Neutrophil (primary cell): ENCODE data around the gene TMEM219.

Experiments
- H3K27ac ChIP-seq: fragments of 200-600 bp; sonication (generic); 2 replicates; pipeline ENCODE4 v1.5.1; 2016; ENCODE audit warnings: mild to moderate bottlenecking, moderate library complexity
- H3K27me3 ChIP-seq: fragments of 200-600 bp; sonication (generic); 2 replicates; pipeline ENCODE4 v1.6.0; 2016; ENCODE audit warnings: mild to moderate bottlenecking
- H3K36me3 ChIP-seq: fragments of 200-600 bp; sonication (generic); 2 replicates; pipeline ENCODE4 v1.5.1; 2017
- H3K4me1 ChIP-seq, 2 experiments: fragments of 200-600 bp in 1 of 2; sonication (generic) in 1 of 2; 1 replicate in 1 of 2; 2 replicates in 1 of 2; pipeline versions ENCODE4 v1.5.1 to v1.6.1; 2013 to 2016; ENCODE audit warnings: low read depth in 1 of 2, low read length in 1 of 2, mild to moderate bottlenecking in 1 of 2, moderate library complexity in 1 of 2; ENCODE audit not compliant: control insufficient read depth in 1 of 2, insufficient read depth in 1 of 2
- H3K4me3 ChIP-seq, 2 experiments: fragments of 200-600 bp in 1 of 2; sonication (generic) in 1 of 2; 1 replicate in 1 of 2; 2 replicates in 1 of 2; pipeline ENCODE4 v1.5.1; 2013 to 2016; ENCODE audit warnings: low read depth in 1 of 2, low read length in 1 of 2, mild to moderate bottlenecking in 1 of 2, moderate library complexity in 1 of 2
- H3K9me3 ChIP-seq: fragments of 200-600 bp; sonication (generic); 2 replicates; pipeline ENCODE4 v1.5.1; 2016
- TF ChIP-seq, protein P1 (sequence below): fragments of 200-600 bp; sonication (generic); IDR thresholded peaks from 2 replicates; pipeline ENCODE4 v1.5.1; 2016; ENCODE audit warnings: antibody characterized with exemption

The TMEM219 gene

DNA sequence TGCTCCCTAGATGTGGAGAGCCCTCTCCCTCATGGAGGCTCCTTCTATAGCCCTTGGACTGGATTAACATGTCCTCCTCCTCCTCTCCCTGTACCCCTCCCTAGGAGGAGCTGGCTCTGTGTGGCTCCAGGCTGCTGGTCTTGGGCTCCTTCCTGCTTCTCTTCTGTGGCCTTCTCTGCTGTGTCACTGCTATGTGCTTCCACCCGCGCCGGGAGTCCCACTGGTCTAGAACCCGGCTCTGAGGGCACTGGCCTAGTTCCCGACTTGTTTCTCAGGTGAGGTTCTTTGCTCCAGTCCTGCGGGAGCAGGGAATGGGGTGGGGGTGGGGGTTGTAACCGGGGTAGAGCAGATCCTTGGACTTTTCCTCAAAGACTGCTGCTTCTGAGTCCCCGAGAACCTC lies 9.4 kb downstream of the TMEM219 start:
- Histone ChIP-seq H3K4me1 (peaks cover 35 to 36% of the 10 kb centered on the region in 2 experiments), H3K27ac (no peak overlapping the region), H3K9me3 (no peaks in the 10 kb centered on the region), H3K4me3 (no peak overlapping the region), H3K27me3 (no peaks in the 10 kb centered on the region), H3K36me3 (peaks cover 13% of the 10 kb centered on the region)
- TF ChIP-seq, protein P1, sequence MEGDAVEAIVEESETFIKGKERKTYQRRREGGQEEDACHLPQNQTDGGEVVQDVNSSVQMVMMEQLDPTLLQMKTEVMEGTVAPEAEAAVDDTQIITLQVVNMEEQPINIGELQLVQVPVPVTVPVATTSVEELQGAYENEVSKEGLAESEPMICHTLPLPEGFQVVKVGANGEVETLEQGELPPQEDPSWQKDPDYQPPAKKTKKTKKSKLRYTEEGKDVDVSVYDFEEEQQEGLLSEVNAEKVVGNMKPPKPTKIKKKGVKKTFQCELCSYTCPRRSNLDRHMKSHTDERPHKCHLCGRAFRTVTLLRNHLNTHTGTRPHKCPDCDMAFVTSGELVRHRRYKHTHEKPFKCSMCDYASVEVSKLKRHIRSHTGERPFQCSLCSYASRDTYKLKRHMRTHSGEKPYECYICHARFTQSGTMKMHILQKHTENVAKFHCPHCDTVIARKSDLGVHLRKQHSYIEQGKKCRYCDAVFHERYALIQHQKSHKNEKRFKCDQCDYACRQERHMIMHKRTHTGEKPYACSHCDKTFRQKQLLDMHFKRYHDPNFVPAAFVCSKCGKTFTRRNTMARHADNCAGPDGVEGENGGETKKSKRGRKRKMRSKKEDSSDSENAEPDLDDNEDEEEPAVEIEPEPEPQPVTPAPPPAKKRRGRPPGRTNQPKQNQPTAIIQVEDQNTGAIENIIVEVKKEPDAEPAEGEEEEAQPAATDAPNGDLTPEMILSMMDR, result no peak

DNA sequence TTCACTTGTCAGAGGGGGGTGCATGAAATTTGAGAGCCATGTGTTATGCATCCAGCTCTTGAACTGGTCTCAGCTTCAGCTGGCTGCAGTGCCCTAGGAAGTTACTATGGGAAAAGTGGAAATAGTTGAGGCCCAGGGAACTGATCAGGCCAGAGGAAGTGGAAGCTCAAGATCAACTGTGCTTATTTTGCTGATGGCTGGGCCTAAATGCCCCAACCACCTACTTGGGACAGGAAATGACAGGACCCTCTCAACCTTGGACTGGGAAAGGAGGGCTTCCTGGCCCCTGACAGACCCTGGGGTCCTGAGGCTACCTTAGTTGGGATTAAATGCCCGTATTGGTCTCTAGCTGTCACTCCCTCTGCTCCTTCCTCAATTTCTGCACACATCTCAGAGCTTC lies 10.6 kb downstream of the TMEM219 start:
- Histone ChIP-seq H3K9me3 (no peaks in the 10 kb centered on the region), H3K27me3 (no peaks in the 10 kb centered on the region), H3K4me3 (peak overlapping the region in 1 of 2 experiments; percentile 98), H3K27ac (peak overlapping the region; percentile 88), H3K36me3 (peaks cover 13% of the 10 kb centered on the region), H3K4me1 (peaks cover 37 to 38% of the 10 kb centered on the region in 2 experiments)
- TF ChIP-seq, protein P1, result no peak

DNA sequence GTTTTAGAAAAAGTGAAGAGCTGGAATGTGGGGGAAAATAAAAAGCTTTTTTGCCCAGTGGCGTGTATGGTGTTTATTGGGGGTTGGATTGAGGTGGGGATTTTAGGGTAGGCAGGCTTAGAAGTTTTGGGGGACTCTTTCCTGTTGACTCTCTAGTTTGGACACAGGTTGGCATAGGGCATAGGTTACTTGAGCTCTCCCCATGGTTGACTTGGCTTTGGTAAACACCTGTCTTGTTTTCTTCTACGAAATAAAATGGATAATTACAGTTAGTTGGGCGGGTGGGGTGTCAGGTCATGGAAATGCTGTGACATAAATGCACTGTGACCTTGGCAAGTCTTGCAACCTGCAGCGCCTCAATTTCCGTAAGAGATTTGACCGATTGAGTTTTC lies 11.1 kb downstream of the TMEM219 start:
- H3K27me3 ChIP-seq, result no peaks in the 10 kb centered on the region
- peak overlapping the region; percentile 88 for H3K27ac ChIP-seq
- peak overlapping the region; percentile 96 to 98 for H3K4me3 ChIP-seq
- H3K4me1 ChIP-seq, result peaks cover 37 to 38% of the 10 kb centered on the region in 2 experiments
- H3K9me3 ChIP-seq, result no peaks in the 10 kb centered on the region
- TF ChIP-seq, protein P1, result no peak
- peaks cover 14% of the 10 kb centered on the region for H3K36me3 ChIP-seq

DNA sequence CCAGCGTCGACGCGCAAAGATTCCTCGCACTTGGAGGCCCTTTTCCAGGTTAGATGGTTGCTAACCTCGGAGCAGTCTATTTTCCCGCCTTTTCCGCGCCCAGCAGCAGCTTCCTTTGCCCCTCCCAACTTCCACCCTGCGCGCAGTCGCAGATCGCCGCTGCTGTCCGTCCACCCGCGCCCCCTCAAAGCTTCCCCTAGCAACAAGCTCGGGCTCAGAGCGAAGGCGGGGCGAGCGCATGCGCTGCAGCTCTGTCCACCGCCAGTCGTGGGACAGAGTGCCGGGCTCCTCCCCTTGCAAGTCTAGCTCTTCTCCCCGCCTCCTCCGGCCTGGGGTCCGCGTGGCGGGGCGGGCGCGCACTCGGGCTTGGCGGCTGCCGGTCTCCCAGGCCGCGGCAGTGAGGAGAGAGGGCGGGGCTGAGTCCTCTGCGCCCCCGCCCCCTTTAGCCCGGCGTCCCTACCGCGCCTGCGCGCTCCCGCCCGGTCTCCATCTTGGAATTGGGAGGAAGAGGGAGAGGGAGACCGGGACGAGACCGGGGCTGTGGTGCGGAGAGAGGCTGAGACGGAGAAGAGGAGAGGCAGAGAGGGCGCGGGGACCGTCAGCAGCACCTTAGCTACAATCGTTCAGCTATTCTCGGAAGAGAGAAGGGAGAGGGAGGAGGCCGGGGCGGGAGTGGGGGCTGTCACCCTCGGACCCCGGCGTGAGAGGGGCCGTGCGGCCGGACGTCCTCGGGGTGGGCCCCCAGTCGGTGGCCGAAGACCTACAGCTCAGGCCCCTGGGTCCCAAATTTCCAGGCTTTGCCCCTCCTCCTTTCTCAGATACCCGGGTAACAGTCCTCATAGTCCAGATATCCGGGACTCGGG lies 11.7 kb downstream of the TMEM219 start, which contains the start of gene TAOK2:
Gene TAOK2 (plus strand): TSS at position 485 of the 863 bp plus-strand sequence. CDS start 3,905 bp downstream, outside the sequence.
- H3K4me3 ChIP-seq, result peak within 1 kb of the TSS; percentile 96 to 98
- no peaks in the 10 kb centered on the region for H3K9me3 ChIP-seq
- H3K36me3 ChIP-seq, result peaks cover 14% of the 10 kb centered on the region
- H3K4me1 ChIP-seq, result peaks cover 37 to 38% of the 10 kb centered on the region in 2 experiments
- H3K27ac ChIP-seq, result peak within 1 kb of the TSS; percentile 88
- TF ChIP-seq, protein P1, result peak; percentile 55
- H3K27me3 ChIP-seq, result no peaks in the 10 kb centered on the region

DNA sequence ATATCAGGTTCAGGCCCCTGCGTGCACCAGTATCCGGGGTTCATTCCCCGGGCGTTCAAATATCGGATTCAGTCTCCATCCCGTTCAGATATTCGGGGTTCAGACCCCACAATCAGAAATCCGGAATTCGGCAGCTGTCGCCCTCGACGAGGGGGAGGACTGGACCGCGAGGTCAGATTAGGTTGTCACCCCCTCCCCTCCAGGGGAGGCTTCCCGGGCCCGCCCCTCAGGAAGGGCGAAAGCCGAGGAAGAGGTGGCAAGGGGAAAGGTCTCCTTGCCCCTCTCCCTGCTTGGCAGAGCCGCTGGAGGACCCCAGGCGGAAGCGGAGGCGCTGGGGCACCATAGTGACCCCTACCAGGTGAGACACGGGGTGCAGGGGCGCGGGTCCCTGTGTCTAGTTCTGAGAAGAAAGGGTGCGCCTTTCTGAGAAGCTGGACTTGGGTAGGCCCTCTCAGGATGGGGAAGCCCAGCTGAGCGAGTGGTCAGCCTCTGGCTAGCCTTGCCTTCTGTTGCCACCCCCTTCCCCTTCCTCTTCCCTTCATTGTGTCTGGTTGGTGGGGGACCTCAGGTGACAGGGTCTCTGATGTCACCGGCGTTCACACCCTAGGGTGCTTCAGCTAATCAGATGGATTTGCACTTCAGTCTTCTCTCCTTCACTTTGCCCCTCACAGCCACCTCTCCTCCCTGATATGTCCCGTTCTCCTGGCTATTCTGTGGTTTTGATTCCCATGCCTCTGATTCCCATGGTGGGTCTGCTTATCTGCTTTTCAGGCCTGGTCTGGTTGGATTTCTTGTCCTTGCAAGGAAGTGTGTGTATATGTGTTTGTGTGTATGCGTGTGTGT lies 12.6 kb downstream of the TMEM219 start:
- H3K9me3 ChIP-seq, result no peaks in the 10 kb centered on the region
- H3K4me3 ChIP-seq, result peak overlapping the region; percentile 96 to 98
- H3K4me1 ChIP-seq, result peaks cover 37 to 38% of the 10 kb centered on the region in 2 experiments
- H3K27me3 ChIP-seq, result no peaks in the 10 kb centered on the region
- TF ChIP-seq, protein P1, result no peak
- H3K36me3 ChIP-seq, result peaks cover 20% of the 10 kb centered on the region
- peak overlapping the region; percentile 88 for H3K27ac ChIP-seq
